ENCODE measurements around the gene AGK. TPM values are rescaled to one million over a fixed set of nuclear protein-coding genes. Genes with fewer than 3 reads are reported as not detected.
A peak's percentile ranks its signal among the peaks of the same experiment; 100 is the strongest.

AGK gene
- total RNA-seq, 1 donor from 2014 or later: 28.6 TPM

DNA sequence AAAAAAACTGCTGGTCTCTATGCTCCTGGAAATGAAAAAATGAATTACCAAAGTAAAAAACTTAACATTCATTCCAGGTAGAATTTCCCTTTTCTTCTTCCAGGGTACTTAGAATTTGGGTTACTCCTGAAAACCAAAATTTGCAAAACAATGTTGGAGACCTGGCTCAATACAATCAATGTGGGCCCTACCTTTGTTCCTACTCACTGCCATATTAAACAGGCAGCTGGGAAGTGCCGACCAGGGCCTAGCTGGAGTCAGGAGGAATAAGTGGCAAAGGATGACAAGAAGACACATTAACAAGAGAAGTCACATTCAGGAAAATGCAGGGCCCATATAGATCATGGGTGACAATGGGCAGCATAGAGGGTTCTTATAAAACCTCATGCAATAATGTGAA, 6.4 kb upstream of the AGK start:
- DNase-seq (ENCODE audit: low read depth) (no peak), FAIRE-seq (no peak)
- Histone ChIP-seq H3K36me3 (ENCODE audit: insufficient read depth, low read length) (no peaks in the 10 kb centered on the region), H3K79me2 (ENCODE audit: insufficient read depth, low read length) (no peaks in the 10 kb centered on the region), H3K4me2 (ENCODE audit: low read length) (no peak overlapping the region), H4K20me1 (ENCODE audit: insufficient read depth, low read length) (no peaks in the 10 kb centered on the region), H3K9me3 (ENCODE audit: insufficient read depth, low read depth, low read length) (no peaks in the 10 kb centered on the region), H2AFZ (ENCODE audit: low read depth, low read length) (no peak overlapping the region), H3K4me3 (ENCODE audit: insufficient read depth, low read depth, low read length) (no peak overlapping the region), H3K27me3 (ENCODE audit: insufficient read depth, low read length) (no peaks in the 10 kb centered on the region), H3K27ac (ENCODE audit: low read depth, low read length) (no peak overlapping the region), H3K9ac (ENCODE audit: low read length) (no peak overlapping the region), H3K4me1 (ENCODE audit: insufficient read depth, low read length) (no peaks in the 10 kb centered on the region)
- TF ChIP-seq EZH2 (IDR thresholded peaks at IDR 0.05; ENCODE audit: insufficient read depth, low read length): no peak
- TF ChIP-seq, protein P1, sequence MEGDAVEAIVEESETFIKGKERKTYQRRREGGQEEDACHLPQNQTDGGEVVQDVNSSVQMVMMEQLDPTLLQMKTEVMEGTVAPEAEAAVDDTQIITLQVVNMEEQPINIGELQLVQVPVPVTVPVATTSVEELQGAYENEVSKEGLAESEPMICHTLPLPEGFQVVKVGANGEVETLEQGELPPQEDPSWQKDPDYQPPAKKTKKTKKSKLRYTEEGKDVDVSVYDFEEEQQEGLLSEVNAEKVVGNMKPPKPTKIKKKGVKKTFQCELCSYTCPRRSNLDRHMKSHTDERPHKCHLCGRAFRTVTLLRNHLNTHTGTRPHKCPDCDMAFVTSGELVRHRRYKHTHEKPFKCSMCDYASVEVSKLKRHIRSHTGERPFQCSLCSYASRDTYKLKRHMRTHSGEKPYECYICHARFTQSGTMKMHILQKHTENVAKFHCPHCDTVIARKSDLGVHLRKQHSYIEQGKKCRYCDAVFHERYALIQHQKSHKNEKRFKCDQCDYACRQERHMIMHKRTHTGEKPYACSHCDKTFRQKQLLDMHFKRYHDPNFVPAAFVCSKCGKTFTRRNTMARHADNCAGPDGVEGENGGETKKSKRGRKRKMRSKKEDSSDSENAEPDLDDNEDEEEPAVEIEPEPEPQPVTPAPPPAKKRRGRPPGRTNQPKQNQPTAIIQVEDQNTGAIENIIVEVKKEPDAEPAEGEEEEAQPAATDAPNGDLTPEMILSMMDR (IDR thresholded peaks at IDR 0.05; ENCODE audit: insufficient read depth, low read depth, low read length): no peak
- Mint-ChIP-seq H3K4me1 (ENCODE audit: low read depth, unreplicated experiment) (no peaks in the 10 kb centered on the region), H3K4me3 (ENCODE audit: unreplicated experiment) (no peak overlapping the region), H3K27ac (ENCODE audit: unreplicated experiment) (no peak overlapping the region), H3K27me3 (ENCODE audit: low read depth, unreplicated experiment) (peaks cover 2% of the 10 kb centered on the region), H3K36me3 (ENCODE audit: low read depth, unreplicated experiment) (no peaks in the 10 kb centered on the region), H3K9me3 (ENCODE audit: unreplicated experiment) (no peaks in the 10 kb centered on the region)

DNA sequence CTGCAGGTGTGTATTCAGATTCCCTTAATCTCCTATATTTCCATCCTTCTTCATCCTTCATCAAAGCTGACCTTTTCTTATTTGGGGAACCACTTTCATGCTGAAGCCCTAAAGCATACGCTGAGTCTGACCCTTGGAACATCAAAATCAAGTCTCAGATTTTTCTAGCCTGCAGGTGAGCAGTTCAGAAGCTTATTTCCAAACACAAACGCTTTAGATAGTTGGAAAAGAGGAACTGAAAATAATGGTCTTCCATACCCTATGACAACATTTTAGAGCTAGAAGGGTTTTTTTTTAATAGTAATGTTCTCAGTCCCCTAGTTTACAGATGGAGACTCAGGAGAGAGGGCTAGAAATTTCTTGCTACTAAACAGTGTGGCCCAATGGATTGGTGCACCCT, 1.6 kb upstream of the AGK start:
- no peaks in the 10 kb centered on the region for H3K9me3 ChIP-seq (ENCODE audit: insufficient read depth, low read depth, low read length)
- H3K9me3 Mint-ChIP-seq (ENCODE audit: unreplicated experiment): no peaks in the 10 kb centered on the region
- peaks cover 7% of the 10 kb centered on the region for H3K4me1 ChIP-seq (ENCODE audit: insufficient read depth, low read length)
- H3K27me3 ChIP-seq (ENCODE audit: insufficient read depth, low read length): no peaks in the 10 kb centered on the region
- H3K4me3 Mint-ChIP-seq (ENCODE audit: unreplicated experiment): no peak overlapping the region
- FAIRE-seq (no peak), DNase-seq (ENCODE audit: low read depth) (no peak)
- H3K27ac ChIP-seq (ENCODE audit: low read depth, low read length): no peak overlapping the region
- TF ChIP-seq, protein P1 (IDR thresholded peaks at IDR 0.05; ENCODE audit: insufficient read depth, low read depth, low read length): no peak
- no peak for TF ChIP-seq EZH2 (IDR thresholded peaks at IDR 0.05; ENCODE audit: insufficient read depth, low read length)
- H3K4me3 ChIP-seq (ENCODE audit: insufficient read depth, low read depth, low read length): no peak overlapping the region
- peaks cover 12% of the 10 kb centered on the region for H3K4me1 Mint-ChIP-seq (ENCODE audit: low read depth, unreplicated experiment)
- no peaks in the 10 kb centered on the region for H4K20me1 ChIP-seq (ENCODE audit: insufficient read depth, low read length)
- no peaks in the 10 kb centered on the region for H3K36me3 ChIP-seq (ENCODE audit: insufficient read depth, low read length)
- H3K9ac ChIP-seq (ENCODE audit: low read length): no peak overlapping the region
- H3K36me3 Mint-ChIP-seq (ENCODE audit: low read depth, unreplicated experiment): no peaks in the 10 kb centered on the region
- H3K4me2 ChIP-seq (ENCODE audit: low read length): no peak overlapping the region
- no peak overlapping the region for H3K27ac Mint-ChIP-seq (ENCODE audit: unreplicated experiment)
- H3K27me3 Mint-ChIP-seq (ENCODE audit: low read depth, unreplicated experiment): no peaks in the 10 kb centered on the region
- H3K79me2 ChIP-seq (ENCODE audit: insufficient read depth, low read length): peaks cover 21% of the 10 kb centered on the region
- H2AFZ ChIP-seq (ENCODE audit: low read depth, low read length): no peak overlapping the region

DNA sequence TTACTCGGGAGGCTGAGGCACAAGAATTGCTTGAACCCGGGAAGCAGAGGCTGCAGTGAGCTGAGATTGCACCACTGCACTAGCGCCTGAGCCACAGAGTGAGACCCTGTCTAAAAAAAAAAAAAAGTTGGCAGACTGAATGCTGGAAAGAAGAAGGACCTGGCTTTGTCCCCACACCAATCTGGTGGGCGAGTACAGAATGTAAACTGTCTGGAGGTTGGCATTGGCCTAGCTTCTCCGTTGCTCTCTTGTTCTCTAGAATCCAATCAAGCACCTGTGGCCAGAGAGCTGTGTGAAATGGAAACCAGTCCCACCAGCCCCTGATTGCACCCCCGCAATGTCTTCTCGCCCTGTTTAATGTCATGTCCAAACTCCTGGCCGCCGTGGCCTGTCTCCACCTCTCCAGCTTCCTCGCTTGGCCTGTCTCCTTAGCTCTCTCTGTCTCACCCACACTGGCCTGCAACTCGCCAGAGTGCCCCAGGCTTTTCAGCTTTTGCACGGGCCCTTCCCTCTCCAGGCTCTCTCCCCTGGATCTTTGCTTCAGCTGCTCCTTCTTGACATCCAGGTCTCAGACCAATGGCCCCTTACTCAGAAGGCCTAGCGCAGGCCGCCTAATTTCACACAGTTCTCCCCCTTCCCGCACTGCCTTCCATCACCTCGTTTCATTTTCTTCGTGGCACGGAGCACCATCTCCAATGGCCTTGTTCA, 670 bp upstream of the AGK start:
- peak overlapping the region; percentile 81 for H3K27ac Mint-ChIP-seq (ENCODE audit: unreplicated experiment)
- peaks cover 12% of the 10 kb centered on the region for H3K4me1 Mint-ChIP-seq (ENCODE audit: low read depth, unreplicated experiment)
- TF ChIP-seq, protein P1 (IDR thresholded peaks at IDR 0.05; ENCODE audit: insufficient read depth, low read depth, low read length): no peak
- no peak for TF ChIP-seq EZH2 (IDR thresholded peaks at IDR 0.05; ENCODE audit: insufficient read depth, low read length)

More for the DNA sequence above, 670 bp upstream of the AGK start:
- Histone ChIP-seq H2AFZ (ENCODE audit: low read depth, low read length) (peak overlapping the region; percentile 99), H3K4me3 (ENCODE audit: insufficient read depth, low read depth, low read length) (peak overlapping the region; percentile 86), H3K79me2 (ENCODE audit: insufficient read depth, low read length) (peaks cover 21% of the 10 kb centered on the region), H3K9me3 (ENCODE audit: insufficient read depth, low read depth, low read length) (no peaks in the 10 kb centered on the region), H3K9ac (ENCODE audit: low read length) (peak overlapping the region; percentile 92), H4K20me1 (ENCODE audit: insufficient read depth, low read length) (peaks cover 4% of the 10 kb centered on the region), H3K27me3 (ENCODE audit: insufficient read depth, low read length) (no peaks in the 10 kb centered on the region), H3K4me2 (ENCODE audit: low read length) (peak overlapping the region; percentile 96), H3K27ac (ENCODE audit: low read depth, low read length) (peak overlapping the region; percentile 65), H3K4me1 (ENCODE audit: insufficient read depth, low read length) (peaks cover 7% of the 10 kb centered on the region), H3K36me3 (ENCODE audit: insufficient read depth, low read length) (no peaks in the 10 kb centered on the region)
- no peak for FAIRE-seq
- H3K4me3 Mint-ChIP-seq (ENCODE audit: unreplicated experiment): peak overlapping the region; percentile 96
- DNase-seq (ENCODE audit: low read depth): no peak
- H3K9me3 Mint-ChIP-seq (ENCODE audit: unreplicated experiment): no peaks in the 10 kb centered on the region
- H3K36me3 Mint-ChIP-seq (ENCODE audit: low read depth, unreplicated experiment): no peaks in the 10 kb centered on the region
- H3K27me3 Mint-ChIP-seq (ENCODE audit: low read depth, unreplicated experiment): no peaks in the 10 kb centered on the region
